ENCODE measurements around the gene ANAPC2.

Gene ANAPC2

GRCh38 chr9:137213160-137214060 is 25.1 kb upstream of the ANAPC2 start:
- DNase-seq: no peak

GRCh38 chr9:137212520-137212919 is 24.2 kb upstream of the ANAPC2 start:
- DNase-seq: no peak

GRCh38 chr9:137211532-137211931 is 23.2 kb upstream of the ANAPC2 start:
- DNase-seq: no peak

DNA sequence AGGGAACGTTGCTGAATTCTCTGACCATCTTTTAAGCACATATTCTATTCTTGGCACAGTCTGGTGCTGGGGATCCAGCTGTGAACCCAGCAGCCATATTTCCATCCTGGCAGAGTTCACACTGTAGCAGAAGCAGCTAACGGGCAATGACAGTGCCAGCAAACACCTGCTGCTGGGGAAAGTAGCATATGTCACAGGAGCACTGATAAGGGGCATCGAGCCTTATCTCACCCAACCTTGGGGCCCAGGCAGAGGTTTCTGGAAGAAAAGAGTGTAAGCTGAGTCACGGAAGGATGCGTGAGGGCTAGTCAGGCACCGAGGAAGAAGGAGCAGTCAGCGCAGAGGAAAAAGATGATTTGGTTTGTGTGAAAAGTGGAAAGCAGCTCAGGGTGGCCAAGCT is 18.2 kb upstream of the ANAPC2 start:
- DNase-seq: no peak

- DNase-seq: peak; percentile 84
Observed at GRCh38 chr9:137205126-137206069, 17.0 kb upstream of the ANAPC2 start, which contains the start of the genes NDOR1 and TMEM203. TSS of gene NDOR1 (plus strand) at chr9:137205700. CDS start at chr9:137205778, 78 bp downstream. TSS of gene TMEM203 (minus strand) at chr9:137205648. CDS start at chr9:137205414, 234 bp downstream.

- no peak for DNase-seq
Observed at GRCh38 chr9:137204731-137205125, 16.4 kb upstream of the ANAPC2 start.

DNA sequence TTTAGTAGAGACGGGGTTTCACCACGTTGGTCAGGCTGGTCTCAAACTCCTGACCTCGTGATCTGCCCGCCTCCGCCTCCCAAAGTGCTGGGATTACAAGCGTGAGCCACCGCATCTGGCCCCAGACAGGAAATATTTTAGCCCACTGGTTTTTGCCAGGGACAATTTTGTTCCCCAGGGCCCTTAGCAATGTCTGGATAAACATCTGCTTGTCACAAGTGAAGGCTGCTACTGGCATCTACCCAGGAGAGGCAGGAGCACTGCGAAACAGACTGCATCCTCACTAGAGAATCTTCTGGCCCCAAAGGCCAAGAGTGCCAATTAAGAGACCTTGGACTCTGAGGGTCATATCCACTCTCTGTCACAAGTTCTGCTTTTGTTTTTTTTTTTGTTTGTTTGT is 14.6 kb upstream of the ANAPC2 start:
- DNase-seq: no peak

- DNase-seq: no peak
Observed at GRCh38 chr9:137201205-137201868, 13.0 kb upstream of the ANAPC2 start.

DNA sequence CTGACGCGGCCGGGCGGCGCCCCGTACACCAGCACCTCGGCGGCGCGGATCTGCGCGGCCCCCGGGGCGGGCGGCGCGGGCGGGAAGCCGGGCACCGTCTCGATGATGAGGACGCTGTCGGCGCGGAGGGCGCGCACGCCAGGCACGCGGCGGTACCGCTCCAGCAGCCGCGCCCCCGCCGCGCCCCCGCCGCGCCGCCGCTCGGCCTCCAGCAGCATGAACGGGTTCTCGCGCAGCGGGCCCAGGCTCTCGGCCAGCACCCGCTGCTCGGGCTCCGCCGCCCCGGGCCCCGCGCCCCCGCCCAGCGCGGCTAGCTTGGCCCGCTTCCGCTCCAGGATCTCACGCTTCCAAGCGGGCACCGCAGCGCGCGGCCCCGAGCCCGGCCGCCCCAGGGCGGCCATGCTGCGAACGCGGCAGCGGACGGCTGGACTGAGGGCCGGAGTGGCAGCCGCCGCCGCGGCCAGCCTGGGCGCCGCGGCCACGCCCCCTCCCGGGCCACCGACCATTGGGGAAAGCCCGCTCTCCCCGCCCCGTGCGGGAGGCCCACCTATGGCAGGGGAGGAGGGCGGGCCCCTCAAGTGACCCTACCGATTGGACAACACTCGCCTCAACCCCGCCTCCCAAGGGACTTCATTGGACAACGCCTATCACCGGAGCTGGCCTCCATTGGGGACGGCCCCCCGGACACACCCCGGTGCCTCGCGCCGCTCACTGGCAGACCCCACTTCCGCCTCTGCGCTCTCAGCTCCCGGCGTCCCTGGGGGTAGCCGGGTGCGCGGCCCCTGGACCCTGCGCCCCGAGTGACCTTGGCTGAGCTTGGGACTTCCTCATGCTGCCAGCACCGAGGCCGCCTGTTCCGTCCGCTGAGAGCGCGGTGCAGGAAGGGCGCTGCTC is 12.2 kb upstream of the ANAPC2 start, which contains the start of gene TPRN:
TSS of gene TPRN (minus strand) at position 431 of the 894 bp plus-strand sequence. CDS start at position 401, 30 bp downstream.
- peak; percentile 98 for DNase-seq

DNA sequence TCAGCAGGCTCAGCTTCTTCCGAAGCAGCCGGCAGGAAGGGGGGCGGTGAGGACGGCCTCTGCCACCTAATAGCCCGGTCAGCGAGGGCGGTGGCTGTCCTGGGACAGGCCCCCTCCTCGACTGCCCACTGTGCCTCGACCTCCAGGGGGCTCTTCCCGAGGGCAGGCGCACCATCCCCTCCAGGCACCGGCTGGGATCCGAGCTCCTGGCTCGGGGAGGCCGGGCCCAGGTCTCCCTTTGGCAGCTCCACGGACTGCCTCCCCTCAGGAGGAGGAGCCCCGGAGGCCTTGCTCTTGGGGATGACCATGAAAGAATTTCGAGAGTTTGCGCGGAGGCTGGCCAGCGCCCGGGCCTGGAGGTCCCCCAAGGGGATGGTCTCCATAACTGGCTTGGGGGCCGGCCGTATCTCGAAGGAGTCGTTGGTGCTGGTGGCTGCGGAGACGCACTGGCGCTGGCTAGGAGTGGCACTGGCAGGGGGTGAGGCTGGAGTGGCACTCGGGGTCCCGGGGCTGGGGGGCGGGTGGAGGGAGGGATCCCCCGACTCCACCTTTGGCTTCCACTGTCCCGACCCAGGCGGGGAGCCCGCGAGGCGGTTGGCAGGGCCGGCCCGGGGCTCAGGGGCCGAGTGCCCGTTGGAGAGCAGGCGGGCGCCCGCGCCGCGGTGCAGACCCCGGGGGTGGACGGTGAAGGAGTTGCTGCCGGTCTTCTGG is 11.2 kb upstream of the ANAPC2 start:
- no peak for DNase-seq

DNA sequence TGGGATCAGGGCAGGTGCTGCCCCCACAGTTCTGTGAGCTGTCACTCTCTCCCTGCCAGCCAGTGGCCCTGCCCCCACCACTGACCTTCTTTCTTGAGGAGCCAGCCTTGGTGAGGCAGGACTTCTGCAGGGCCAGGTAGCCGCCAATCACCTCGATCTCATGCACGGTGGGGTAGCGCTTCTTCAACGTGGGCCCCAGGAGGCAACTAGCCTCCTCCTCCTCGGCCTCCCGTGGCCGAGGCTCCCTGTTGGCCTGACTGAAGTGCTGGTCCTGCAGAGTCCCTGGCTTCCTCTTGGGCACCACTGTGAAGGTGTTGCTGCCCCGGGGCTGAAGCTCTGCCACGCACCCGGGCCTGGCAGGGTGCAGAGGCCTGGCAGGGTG is 10.5 kb upstream of the ANAPC2 start:
- DNase-seq: no peak

DNA sequence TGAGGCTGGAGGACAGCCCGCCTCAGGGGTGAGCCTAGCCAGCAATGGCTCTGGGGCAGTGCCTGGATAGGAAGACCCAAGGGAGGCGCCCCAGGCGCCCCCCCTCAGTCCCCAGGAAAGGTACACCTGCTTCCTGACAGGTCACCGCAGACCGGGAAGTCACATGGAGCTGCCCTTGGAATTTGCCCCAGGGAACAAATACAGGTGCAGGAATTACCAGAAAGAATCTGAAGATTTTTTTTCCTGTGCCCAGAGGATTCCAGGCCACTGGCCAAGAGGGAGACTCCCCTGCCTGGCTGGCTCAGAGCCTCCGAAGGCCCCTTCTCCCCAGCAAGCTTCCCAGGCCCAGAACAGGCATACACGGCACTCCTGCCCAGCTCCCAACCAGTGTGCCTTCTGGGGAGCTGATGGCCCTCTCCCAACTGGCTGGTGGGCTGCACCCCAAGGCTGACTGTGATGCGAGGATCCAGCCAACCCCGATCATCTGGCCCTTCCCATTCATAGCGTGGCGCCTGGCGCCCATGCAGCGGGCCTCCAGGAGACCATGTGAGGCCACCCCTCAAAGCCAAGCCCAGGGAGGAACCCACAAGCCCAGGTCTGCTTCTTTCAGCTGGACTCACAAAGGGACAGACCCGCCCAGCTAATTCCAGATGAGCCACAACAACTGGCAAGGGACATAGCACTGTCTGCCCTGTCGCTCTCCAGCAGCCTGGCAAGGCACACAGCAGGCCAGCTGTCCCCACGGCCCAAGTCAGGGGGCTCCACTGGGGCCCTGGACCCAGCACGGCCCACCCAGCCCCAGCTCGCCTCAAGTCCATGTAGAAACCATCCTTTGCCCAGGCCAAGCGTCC is 9.9 kb upstream of the ANAPC2 start:
- DNase-seq: no peak

DNA sequence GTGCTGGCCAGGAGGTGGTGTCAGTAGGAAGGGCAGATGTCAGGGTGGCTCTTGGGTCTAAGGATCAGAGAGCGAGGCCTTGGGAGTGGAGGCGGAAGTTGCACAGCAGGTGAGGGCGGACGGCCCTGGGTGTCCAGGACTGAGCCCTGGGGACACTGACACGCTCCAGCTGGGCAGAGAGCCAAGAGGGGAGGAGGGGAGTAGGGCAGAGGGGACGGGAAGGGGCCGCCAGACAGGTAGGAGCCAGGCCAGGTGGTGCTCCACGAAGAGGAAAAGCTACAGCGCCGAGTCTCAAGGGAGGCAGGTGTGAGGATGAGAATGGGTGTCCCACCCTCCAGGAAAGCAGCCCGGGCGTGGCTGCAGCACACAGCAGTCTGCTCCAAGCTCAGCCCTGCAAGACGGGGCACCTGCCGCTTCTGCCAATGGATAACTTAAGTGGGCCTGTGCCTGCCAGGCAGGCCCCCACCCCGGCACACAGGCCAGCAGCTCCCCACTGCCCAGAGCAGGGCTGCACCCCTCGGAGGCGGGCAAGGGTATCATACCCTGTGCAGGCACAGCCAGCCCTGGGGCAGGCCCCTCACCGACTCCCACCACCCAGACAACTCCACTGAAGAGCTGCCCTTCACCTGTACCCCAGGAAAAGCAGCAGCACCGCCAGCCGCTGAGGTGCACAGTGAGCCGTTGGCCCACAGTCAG is 7.3 kb upstream of the ANAPC2 start:
- peak; percentile 95 for DNase-seq

DNA sequence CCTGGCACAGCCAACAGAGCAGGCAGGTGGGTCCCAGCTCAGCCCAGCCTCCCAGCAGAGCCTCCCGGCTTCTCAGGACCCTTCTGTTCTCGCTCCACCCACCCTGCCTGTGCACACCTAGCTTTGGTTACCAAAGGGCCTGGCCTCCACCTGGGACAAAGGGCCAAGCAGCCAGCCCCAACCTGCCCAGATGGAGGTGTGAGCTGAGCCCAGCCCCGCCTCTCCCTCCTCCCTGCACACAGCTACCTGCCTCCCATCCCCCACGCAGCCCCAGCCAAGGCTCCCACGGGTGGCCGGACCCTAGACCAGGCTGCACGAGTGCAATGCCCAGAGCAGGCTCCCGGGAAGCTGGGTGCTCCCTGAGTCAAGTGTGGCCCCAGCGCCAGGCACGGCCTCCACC is 6.5 kb upstream of the ANAPC2 start:
- DNase-seq: peak; percentile 86

DNA sequence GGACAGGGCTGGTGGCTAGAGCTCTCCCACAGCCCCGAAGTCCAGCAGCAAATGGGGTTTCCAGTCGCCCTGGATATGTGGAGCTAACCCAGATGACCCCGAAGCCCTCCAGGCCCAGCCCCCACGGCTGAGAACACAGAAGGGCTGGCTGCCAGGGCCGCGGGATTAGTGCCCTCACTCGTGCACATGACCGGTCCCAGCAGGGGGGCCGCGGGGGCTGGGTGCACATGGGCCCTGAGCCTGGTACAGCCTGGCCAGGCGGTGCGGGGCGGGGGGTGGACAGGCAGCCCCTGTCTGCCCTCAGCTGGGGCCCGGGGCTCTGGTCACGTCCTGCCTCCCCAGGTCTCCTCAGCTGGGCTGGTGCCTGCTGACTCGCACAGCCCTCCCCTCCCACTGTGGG is 6.0 kb upstream of the ANAPC2 start:
- no peak for DNase-seq

GRCh38 chr9:137193771-137194170 is 5.4 kb upstream of the ANAPC2 start:
- DNase-seq: no peak

- no peak for DNase-seq
Observed at GRCh38 chr9:137192859-137193258, 4.5 kb upstream of the ANAPC2 start.

- DNase-seq: no peak
Observed at GRCh38 chr9:137192448-137192780, 4.1 kb upstream of the ANAPC2 start.

DNA sequence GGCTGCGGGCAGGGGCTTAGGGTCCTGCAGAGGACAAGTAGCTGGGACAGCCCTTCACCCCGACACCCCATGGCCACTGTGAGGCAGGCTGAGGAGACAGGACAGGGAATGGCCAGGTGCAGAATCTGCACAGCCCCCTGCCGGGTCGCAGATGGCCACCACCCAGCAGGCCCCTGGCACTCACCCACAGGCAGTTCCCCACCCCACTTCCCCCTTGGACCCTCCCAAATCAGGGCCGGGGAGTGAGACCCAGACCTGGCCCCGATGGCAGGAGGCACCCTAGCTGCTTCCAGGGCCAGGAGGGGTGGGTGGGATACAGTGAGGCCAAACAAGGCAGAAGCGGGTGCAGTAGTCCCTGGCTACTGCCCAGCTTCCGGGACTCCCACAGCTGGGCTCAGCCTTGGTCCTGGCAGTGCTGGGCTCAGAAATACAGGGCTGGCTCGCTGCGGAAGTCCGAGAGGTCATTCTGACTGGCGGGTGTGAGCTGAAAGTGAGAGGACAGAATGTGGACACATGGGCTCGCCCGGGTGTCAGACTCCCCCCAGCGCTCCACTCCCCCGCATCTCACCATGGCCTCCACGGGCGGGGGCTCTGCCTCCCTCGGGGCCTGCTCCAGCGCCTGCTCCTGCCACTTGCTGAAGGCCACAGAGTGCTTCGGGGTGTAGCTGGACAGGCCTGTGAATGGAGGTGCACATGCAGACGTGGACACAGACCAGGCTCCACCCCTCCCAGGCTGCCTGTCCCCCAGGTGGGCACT is 3.5 kb upstream of the ANAPC2 start:
- DNase-seq: no peak
